ENCODE results near the gene OR56A5. TPM values are rescaled to one million over a fixed set of nuclear protein-coding genes. Genes with fewer than 3 reads are reported as not detected.
"Not testable (repeated sequence)": the region's sequence is repeated elsewhere in the genome, so short reads cannot be mapped to it uniquely, and the experiment has no call there.

Gene OR56A5
- total RNA-seq: not detected

GRCh38 chr11:5968394-5968793 lies at the start of gene OR56A5:
Gene OR56A5 (minus strand): TSS chr11:5968494. CDS start chr11:5968494, 0 bp downstream.
- no peak for ATAC-seq

- ATAC-seq: no peak
Observed at GRCh38 chr11:6013042-6013441, 44.7 kb upstream of the OR56A5 start.

- ATAC-seq: no peak
Observed at GRCh38 chr11:6012035-6012668, 43.9 kb upstream of the OR56A5 start.

- no peak for ATAC-seq
Observed at GRCh38 chr11:6006846-6007245, 38.6 kb upstream of the OR56A5 start, which contains the start of gene OR56A4. Gene OR56A4 (minus strand): TSS chr11:6006946. CDS start chr11:6002992, 3,954 bp downstream.

DNA sequence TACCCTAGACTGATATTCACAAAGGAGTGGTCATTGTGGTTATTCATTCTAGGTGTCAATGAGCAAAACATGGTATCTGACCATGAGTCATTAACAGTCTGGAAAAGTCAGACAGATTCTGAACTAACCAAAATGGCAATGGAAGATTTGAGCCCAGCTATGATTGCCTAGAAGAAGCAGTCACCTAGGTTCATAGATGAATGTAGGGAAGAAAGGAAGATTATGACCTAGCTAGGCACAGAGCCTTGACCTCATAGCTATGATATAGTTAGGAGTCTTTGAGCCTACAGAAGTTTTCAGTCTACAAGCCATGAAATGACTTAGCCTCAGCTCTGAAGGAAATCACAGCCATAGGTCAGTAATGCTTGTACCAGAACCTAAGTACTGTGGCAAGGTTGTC lies 38.1 kb upstream of the OR56A5 start:
- ATAC-seq: no peak

GRCh38 chr11:6002202-6002699 lies 34.0 kb upstream of the OR56A5 start:
- ATAC-seq: no peak

DNA sequence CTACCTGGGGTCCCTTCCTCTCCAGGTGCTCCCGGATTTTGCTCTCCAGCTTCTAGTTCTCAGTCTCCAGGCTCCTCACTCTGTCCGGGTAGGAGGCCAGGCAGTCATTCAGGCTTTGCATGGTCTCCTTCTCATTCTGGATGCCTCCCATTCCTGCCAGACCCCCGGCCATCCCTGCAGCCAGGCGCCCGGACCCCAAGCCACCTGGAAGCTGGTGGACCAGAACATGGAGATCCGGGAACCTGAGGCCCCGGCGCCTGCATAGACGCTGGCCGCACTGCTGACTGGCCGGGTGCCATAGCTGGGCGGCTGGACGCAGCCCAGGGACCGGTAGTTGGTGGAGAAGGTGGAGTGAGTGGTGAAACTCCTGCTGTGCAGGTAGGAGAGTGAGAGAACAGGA lies 26.5 kb upstream of the OR56A5 start:
- ATAC-seq: no peak

DNA sequence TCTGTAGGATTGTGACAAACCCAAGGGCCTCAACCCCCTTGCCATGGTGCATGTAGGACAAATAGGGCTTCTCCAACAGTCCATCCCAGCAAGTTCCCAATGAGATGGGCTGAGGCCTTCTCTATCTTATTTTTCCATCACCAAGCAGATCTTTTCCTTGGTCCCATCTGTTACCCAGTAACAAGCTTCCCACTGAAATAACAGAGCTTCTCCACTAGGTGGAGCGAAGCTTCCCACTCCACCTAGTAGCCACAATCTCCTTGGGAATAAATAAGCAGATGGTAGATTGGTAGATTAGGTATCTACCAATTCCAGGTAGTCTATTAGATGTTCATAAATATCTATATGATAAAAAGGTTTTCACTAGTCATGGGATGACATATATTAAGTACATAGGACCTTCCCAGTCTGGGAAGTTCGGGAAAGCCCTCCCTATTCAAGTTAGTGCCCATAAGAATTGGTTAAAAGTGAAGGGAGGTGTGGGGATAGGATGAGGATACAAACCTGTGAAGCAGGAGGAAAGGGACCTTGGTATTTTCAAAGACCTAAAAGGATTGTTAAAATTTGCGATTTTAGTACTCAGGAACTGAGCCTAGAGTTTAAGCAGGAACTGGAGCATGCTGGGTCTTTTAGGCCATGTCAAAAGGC lies 24.4 kb upstream of the OR56A5 start:
- no peak for ATAC-seq

- ATAC-seq: no peak
Observed at GRCh38 chr11:5992150-5992549, 23.9 kb upstream of the OR56A5 start.

- no peak for ATAC-seq
Observed at GRCh38 chr11:5989203-5989602, 20.9 kb upstream of the OR56A5 start.

DNA sequence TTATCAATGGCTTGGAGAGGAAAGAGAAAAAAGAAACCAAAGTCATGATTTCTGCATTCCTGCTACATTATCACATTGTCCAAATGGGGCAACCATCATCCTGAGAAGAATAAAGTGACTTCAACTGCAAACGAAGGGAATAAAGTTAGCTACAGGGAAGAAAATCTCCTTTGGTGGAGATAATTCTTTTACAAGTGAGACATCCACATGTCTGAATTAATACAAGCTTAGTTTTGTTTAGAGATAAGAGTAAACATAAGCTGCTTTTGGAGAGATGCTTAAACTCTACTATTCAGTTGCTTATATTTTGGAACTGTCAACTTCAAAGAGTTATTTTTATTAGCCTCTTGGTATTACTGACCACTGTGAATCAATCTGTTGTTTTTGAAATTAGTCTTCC lies 18.6 kb upstream of the OR56A5 start, which contains the start of gene OR52L1:
Gene OR52L1 (minus strand): TSS at position 101 of the 400 bp plus-strand sequence. CDS start 55 bp downstream, at position 46.
- ATAC-seq: no peak

DNA sequence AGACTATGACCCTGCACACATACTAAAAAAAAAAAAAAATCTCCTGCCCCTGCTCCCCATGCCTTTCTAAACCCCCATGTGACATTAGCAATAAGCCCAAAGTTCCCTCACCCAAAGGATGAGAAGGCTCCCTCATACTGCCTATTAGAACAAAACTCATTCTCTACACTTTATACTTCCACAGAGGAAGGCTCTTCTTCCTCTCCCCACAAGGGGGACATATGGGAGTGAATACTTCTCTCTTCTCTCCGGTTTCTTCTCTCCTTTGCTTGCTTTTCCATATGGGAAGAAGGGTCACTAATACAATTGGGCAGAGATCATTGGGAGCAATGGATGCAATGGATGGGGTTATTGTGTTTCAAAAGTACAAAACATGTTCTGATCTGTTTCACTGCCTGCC lies 15.1 kb upstream of the OR56A5 start:
- no peak for ATAC-seq

DNA sequence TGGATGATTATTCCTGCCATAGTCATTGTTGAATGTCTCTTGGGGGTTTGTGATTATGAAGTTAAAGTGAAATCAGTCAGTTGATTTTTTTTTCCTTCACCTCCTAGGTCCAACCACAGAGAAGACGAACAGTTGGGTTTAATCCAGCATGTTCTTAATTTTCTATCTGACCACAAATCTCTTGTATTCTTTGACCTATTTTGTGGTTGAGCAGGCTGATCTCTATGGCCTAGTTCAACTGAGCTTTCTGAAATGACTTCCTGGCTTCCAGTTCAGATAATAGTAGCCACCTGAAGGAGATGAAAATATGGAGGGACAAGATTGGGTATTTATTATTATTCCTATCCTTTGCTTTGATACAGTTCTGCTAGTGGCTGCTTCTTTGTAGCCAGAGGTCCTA lies 5.2 kb upstream of the OR56A5 start:
- ATAC-seq: no peak

GRCh38 chr11:5967708-5968107 lies 586 bp downstream of the OR56A5 start:
- no peak for ATAC-seq

- no peak for ATAC-seq
Observed at GRCh38 chr11:5966958-5967357, 1.3 kb downstream of the OR56A5 start.

GRCh38 chr11:5960704-5961320 lies 7.5 kb downstream of the OR56A5 start:
- not testable (repeated sequence) for ATAC-seq

DNA sequence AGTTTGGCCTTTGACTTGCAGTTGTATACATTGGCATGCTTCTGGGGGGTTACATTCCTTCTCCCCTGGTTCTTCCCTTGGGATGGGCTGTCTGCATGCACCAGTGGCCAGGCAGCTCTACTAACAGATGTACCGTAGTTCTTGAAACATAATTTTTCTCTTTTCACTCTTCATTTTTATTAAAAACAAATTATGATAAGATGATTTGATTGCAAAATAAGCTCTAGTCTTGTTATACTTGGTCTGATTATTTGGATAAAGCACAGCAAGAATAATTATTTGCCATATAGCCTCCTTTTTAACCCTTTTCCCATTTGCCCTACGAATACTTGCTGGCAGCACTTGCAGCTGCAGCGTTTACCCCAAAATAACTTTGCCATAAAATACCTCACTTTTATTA lies 12.7 kb downstream of the OR56A5 start:
- no peak for ATAC-seq

DNA sequence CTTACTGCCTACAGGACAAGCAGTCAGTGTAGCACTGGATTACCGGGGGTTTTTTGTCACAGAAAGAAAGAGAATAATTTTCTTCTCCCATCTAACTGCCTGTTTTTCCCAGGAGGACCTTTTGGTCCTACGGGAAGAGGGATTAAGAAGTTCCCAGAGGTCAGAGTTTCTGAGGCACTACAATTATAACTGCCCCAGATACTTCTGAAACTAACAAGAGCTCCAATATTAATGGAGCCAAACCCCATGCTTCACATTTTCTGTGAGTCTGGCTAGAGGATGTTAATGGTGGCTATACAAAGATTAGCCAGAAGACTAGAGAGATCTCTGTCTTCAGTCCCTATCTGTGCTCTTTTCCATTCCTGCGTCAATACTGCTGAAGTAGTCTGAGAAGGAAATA lies 26.3 kb downstream of the OR56A5 start, which contains the start of gene OR56A3:
Gene OR56A3 (plus strand): TSS at position 301 of the 400 bp plus-strand sequence. CDS start 5,096 bp downstream, outside the sequence.
- ATAC-seq: no peak

DNA sequence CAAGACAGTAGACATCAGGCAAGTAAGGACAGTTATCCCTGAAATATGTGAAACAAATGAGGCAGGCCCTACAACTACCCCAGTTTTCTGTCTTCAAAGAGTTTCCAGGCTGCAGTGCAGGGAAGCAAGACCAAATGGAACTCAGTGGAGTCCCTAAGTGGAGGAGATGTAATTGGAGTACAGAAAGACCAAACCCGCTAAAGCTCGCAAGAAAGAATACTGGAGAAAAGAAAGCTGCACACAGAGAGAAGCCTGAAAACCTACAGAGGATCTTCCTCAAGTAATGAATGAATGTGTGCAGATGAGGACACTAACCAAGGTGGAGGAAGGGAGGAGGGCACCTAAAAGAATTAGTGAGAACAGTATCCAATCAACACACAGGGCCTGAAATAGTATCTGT lies 27.5 kb downstream of the OR56A5 start:
- ATAC-seq: no peak

DNA sequence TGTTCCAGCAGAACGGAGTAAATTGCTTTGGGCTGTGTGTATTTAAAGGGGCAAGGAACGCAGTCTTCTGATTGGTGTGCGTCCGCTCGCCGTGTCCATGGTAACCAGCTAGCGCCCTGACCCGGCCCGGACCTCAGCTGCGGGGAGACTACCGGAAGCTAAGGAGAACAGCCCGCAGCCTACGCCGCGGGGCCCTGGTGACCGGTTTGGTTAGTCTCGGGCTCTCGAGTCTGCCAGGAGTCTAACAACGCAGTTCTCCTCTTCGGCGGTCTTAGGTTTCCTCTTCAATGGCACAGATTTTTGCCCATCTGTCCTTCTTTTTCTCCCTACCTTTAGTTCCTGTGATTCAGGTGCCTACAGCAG lies 29.7 kb downstream of the OR56A5 start:
- no peak for ATAC-seq

- ATAC-seq: no peak
Observed at GRCh38 chr11:5937868-5938602, 30.3 kb downstream of the OR56A5 start.

DNA sequence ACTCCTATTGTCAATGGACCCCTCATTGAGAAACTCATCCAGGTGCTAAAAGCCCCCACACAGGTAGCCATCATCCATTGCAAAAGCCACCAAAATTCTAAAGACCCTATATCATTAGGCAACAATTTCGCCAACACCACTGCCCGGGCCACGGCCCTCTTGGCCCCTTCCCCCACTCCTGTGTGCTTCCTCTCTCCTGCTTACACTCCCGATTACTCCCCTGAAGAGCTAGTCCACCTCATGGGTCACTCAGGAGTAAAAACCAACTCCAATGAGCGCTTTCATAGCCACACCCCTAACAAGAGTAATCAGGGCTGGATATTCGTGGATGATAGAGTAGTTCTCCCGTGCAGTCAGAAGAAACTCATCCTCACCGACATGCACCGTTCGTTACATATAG lies 35.2 kb downstream of the OR56A5 start:
- no peak for ATAC-seq

- ATAC-seq: no peak
Observed at GRCh38 chr11:5932671-5933070, 35.6 kb downstream of the OR56A5 start.

Data from esophagus mucosa (tissue), 1 donor.